Parathyroid adenoma (tissue), 2 donors: ENCODE data around the gene DYSF.

Experiments
- H2AFZ ChIP-seq: fragments of 300-600 bp; sonication (generic); one replicate; pipeline ENCODE4 v1.7.0; 2017; ENCODE audit warnings: antibody characterized with exemption, mild to moderate bottlenecking
- H3K27ac ChIP-seq: fragments of 300-600 bp; sonication (generic); one replicate; pipeline ENCODE4 v1.7.0; 2017
- H3K27me3 ChIP-seq: fragments of 300-600 bp; sonication (generic); one replicate; pipeline ENCODE4 v1.7.0; 2017; ENCODE audit warnings: low read length; ENCODE audit not compliant: control insufficient read depth, insufficient read depth
- H3K36me3 ChIP-seq: fragments of 300-600 bp; sonication (generic); one replicate; pipeline ENCODE4 v1.7.0; 2017; ENCODE audit warnings: low read length; ENCODE audit not compliant: control insufficient read depth, insufficient read depth
- H3K4me1 ChIP-seq: fragments of 300-600 bp; sonication (generic); one replicate; pipeline ENCODE4 v1.7.0; 2017; ENCODE audit warnings: control low read depth
- H3K4me2 ChIP-seq: fragments of 300-600 bp; sonication (generic); one replicate; pipeline ENCODE4 v1.7.0; 2017; ENCODE audit warnings: low read length
- H3K4me3 ChIP-seq: fragments of 300-600 bp; sonication (generic); one replicate; pipeline ENCODE4 v1.7.0; 2017; ENCODE audit warnings: low read depth, low read length
- H3K79me2 ChIP-seq: fragments of 300-600 bp; sonication (generic); one replicate; pipeline ENCODE4 v1.7.0; 2017; ENCODE audit warnings: control low read depth
- H3K9ac ChIP-seq: fragments of 300-600 bp; sonication (generic); one replicate; pipeline ENCODE4 v1.7.0; 2017; ENCODE audit warnings: mild to moderate bottlenecking
- H3K9me3 ChIP-seq: fragments of 300-600 bp; sonication (generic); one replicate; pipeline ENCODE4 v1.7.0; 2017; ENCODE audit warnings: low read length; ENCODE audit not compliant: control insufficient read depth
- CTCF ChIP-seq: fragments of 300-600 bp; sonication (generic); IDR thresholded peaks from one replicate; pipeline ENCODE4 v1.7.0; 2017; ENCODE audit warnings: antibody characterized with exemption, mild to moderate bottlenecking
- donor health status: primary hyperparathyroidism.

The DYSF gene

GRCh38 chr2:71456617-71457016 lies 3.3 kb downstream of the DYSF start:
- Histone ChIP-seq H3K4me1 (no peaks in the 10 kb centered on the region), H2AFZ (no peak overlapping the region), H3K4me3 (no peak overlapping the region), H3K79me2 (no peaks in the 10 kb centered on the region), H3K27ac (no peak overlapping the region), H3K9me3 (no peaks in the 10 kb centered on the region), H3K4me2 (no peak overlapping the region), H3K27me3 (no peaks in the 10 kb centered on the region), H3K9ac (no peak overlapping the region), H3K36me3 (no peaks in the 10 kb centered on the region)
- no peak for TF ChIP-seq CTCF

- Histone ChIP-seq H3K4me2 (no peak overlapping the region), H3K27me3 (no peaks in the 10 kb centered on the region), H3K27ac (no peak overlapping the region), H3K4me1 (no peaks in the 10 kb centered on the region), H2AFZ (no peak overlapping the region), H3K9ac (no peak overlapping the region), H3K79me2 (no peaks in the 10 kb centered on the region), H3K4me3 (no peak overlapping the region), H3K9me3 (no peaks in the 10 kb centered on the region), H3K36me3 (no peaks in the 10 kb centered on the region)
- no peak for TF ChIP-seq CTCF
Observed at GRCh38 chr2:71457123-71457915, 4.0 kb downstream of the DYSF start.

GRCh38 chr2:71457923-71458322 lies 4.6 kb downstream of the DYSF start:
- Histone ChIP-seq H3K27me3 (no peaks in the 10 kb centered on the region), H3K27ac (no peak overlapping the region), H3K79me2 (no peaks in the 10 kb centered on the region), H3K4me3 (no peak overlapping the region), H3K4me1 (no peaks in the 10 kb centered on the region), H3K36me3 (no peaks in the 10 kb centered on the region), H3K9ac (no peak overlapping the region), H2AFZ (no peak overlapping the region), H3K9me3 (no peaks in the 10 kb centered on the region), H3K4me2 (no peak overlapping the region)
- no peak for TF ChIP-seq CTCF

GRCh38 chr2:71458413-71459083 lies 5.2 kb downstream of the DYSF start:
- Histone ChIP-seq H3K79me2 (no peaks in the 10 kb centered on the region), H3K36me3 (no peaks in the 10 kb centered on the region), H2AFZ (no peak overlapping the region), H3K27me3 (no peaks in the 10 kb centered on the region), H3K9me3 (no peaks in the 10 kb centered on the region), H3K4me2 (no peak overlapping the region), H3K4me3 (no peak overlapping the region), H3K4me1 (no peaks in the 10 kb centered on the region), H3K9ac (no peak overlapping the region), H3K27ac (no peak overlapping the region)
- TF ChIP-seq CTCF = no peak
